Activated T-cell treated with anti-CD3 and anti-CD28 coated beads, Interleukin-2, amount 50 U/mL, for 72 hours (primary cell): Measurements from ENCODE around the gene GLS2. TPM values are rescaled to one million over a fixed set of nuclear protein-coding genes. Genes with fewer than 3 reads are reported as not detected.
A peak's percentile ranks its signal among the peaks of the same experiment; 100 is the strongest.
"Not testable (repeated sequence)": the region's sequence is repeated elsewhere in the genome, so short reads cannot be mapped to it uniquely, and the experiment has no call there.

ENCODE experiments used
- ATAC-seq, 2 donors: fragments of 150-1000 bp; cut with Tn5 transposase; replicated peaks in 1 of 2; 2 replicates each; pipeline ENCODE4 v1.10.0; 2021; ENCODE audit warnings: moderate library complexity in 2 of 2, mild to moderate bottlenecking in 1 of 2
- DNase-seq, 2 donors: peaks; one replicate each; pipeline ENCODE4 v3.0.0; 2021 to 2022; ENCODE audit warnings: mixed read lengths in 1 of 2
- H3K27ac Mint-ChIP-seq: one replicate; pipeline ENCODE4 v1.8.0; 2022; ENCODE audit warnings: mild to moderate bottlenecking, moderate library complexity, mixed read lengths
- H3K27me3 Mint-ChIP-seq: one replicate; pipeline ENCODE4 v1.8.0; 2022; ENCODE audit warnings: low read depth, mixed read lengths
- H3K36me3 Mint-ChIP-seq, 2 donors: one replicate each; pipeline ENCODE4 v1.8.0; 2022; ENCODE audit warnings: mixed read lengths in 2 of 2, mild to moderate bottlenecking in 1 of 2; ENCODE audit not compliant: insufficient read depth in 2 of 2
- H3K4me1 Mint-ChIP-seq: one replicate; pipeline ENCODE4 v1.8.0; 2022; ENCODE audit warnings: low read depth, mixed read lengths
- H3K4me3 Mint-ChIP-seq, 2 donors: one replicate each; pipeline ENCODE4 v1.8.0; 2022; ENCODE audit warnings: mild to moderate bottlenecking in 2 of 2, mixed read lengths in 2 of 2, moderate library complexity in 2 of 2
- H3K9me3 Mint-ChIP-seq, 2 donors: one replicate each; pipeline ENCODE4 v1.8.0; 2022; ENCODE audit warnings: mixed read lengths in 2 of 2
- total RNA-seq, 2 donors: library from RNA; stranded (reverse); gene quantifications; one replicate each; pipeline ENCODE4 v1.2.3, GENCODE V29; 2022

GLS2 gene
- total RNA-seq, 2 donors from 2014 or later = 4.3 to 7.2 TPM

GRCh38 chr12:56514014-56514318 lies 26.0 kb upstream of the GLS2 start:
- not testable (repeated sequence) for H3K4me3 Mint-ChIP-seq, H3K36me3 Mint-ChIP-seq, H3K27me3 Mint-ChIP-seq, H3K4me1 Mint-ChIP-seq, H3K27ac Mint-ChIP-seq, H3K9me3 Mint-ChIP-seq, ATAC-seq, DNase-seq

GRCh38 chr12:56510786-56511185 lies 22.8 kb upstream of the GLS2 start:
- no peaks in the 10 kb centered on the region for H3K4me1 Mint-ChIP-seq
- no peaks in the 10 kb centered on the region for H3K36me3 Mint-ChIP-seq
- DNase-seq = no peak

GRCh38 chr12:56499879-56500278 lies 11.9 kb upstream of the GLS2 start:
- ATAC-seq, H3K4me3 Mint-ChIP-seq, H3K9me3 Mint-ChIP-seq, H3K27ac Mint-ChIP-seq, DNase-seq, H3K4me1 Mint-ChIP-seq, H3K36me3 Mint-ChIP-seq: not testable (repeated sequence)
- H3K27me3 Mint-ChIP-seq = peaks cover 20% of the 10 kb centered on the region

More at GRCh38 chr12:56510786-56511185, 22.8 kb upstream of the GLS2 start:
- Mint-ChIP-seq H3K4me3 (no peak overlapping the region), H3K27ac (no peak overlapping the region), H3K9me3 (no peaks in the 10 kb centered on the region), H3K27me3 (no peaks in the 10 kb centered on the region)
- ATAC-seq = no peak

GRCh38 chr12:56499452-56499851 lies 11.5 kb upstream of the GLS2 start:
- not testable (repeated sequence) for H3K27ac Mint-ChIP-seq, H3K9me3 Mint-ChIP-seq, H3K4me1 Mint-ChIP-seq, ATAC-seq, H3K36me3 Mint-ChIP-seq, H3K4me3 Mint-ChIP-seq, DNase-seq
- peaks cover 20% of the 10 kb centered on the region for H3K27me3 Mint-ChIP-seq

GRCh38 chr12:56498126-56498902 lies 10.4 kb upstream of the GLS2 start:
- peaks cover 20% of the 10 kb centered on the region for H3K27me3 Mint-ChIP-seq
- H3K36me3 Mint-ChIP-seq, H3K27ac Mint-ChIP-seq, DNase-seq, H3K9me3 Mint-ChIP-seq, H3K4me1 Mint-ChIP-seq, H3K4me3 Mint-ChIP-seq, ATAC-seq: not testable (repeated sequence)

- H3K36me3 Mint-ChIP-seq, H3K9me3 Mint-ChIP-seq, H3K27ac Mint-ChIP-seq, H3K4me1 Mint-ChIP-seq, ATAC-seq: not testable (repeated sequence)
- Mint-ChIP-seq H3K27me3 (peaks cover 23% of the 10 kb centered on the region), H3K4me3 (peak overlapping the region; percentile 62 to 63)
- peak; percentile 61 to 72 for DNase-seq
These were observed 8.7 kb upstream of the GLS2 start for GRCh38 chr12:56496704-56497103.

- not testable (repeated sequence) for DNase-seq, H3K36me3 Mint-ChIP-seq, ATAC-seq, H3K9me3 Mint-ChIP-seq, H3K4me3 Mint-ChIP-seq, H3K27ac Mint-ChIP-seq, H3K4me1 Mint-ChIP-seq
- H3K27me3 Mint-ChIP-seq = peaks cover 40% of the 10 kb centered on the region
These were observed 6.5 kb upstream of the GLS2 start for GRCh38 chr12:56494481-56494880.

GRCh38 chr12:56494106-56494415 lies 6.1 kb upstream of the GLS2 start:
- DNase-seq, H3K27ac Mint-ChIP-seq, H3K4me1 Mint-ChIP-seq, ATAC-seq, H3K9me3 Mint-ChIP-seq, H3K36me3 Mint-ChIP-seq, H3K4me3 Mint-ChIP-seq: not testable (repeated sequence)
- H3K27me3 Mint-ChIP-seq = peaks cover 40% of the 10 kb centered on the region

- not testable (repeated sequence) for H3K27ac Mint-ChIP-seq, H3K4me1 Mint-ChIP-seq, H3K9me3 Mint-ChIP-seq, H3K4me3 Mint-ChIP-seq, DNase-seq, ATAC-seq, H3K36me3 Mint-ChIP-seq
- H3K27me3 Mint-ChIP-seq = peaks cover 40% of the 10 kb centered on the region
These were observed 5.6 kb upstream of the GLS2 start for GRCh38 chr12:56493409-56494105.

GRCh38 chr12:56490360-56490759 lies 2.4 kb upstream of the GLS2 start:
- DNase-seq (no peak), ATAC-seq (no peak)
- Mint-ChIP-seq H3K36me3 (peaks cover 2 to 3% of the 10 kb centered on the region in 2 donors), H3K9me3 (peaks cover 2 to 3% of the 10 kb centered on the region in 2 donors), H3K27me3 (peaks cover 46% of the 10 kb centered on the region), H3K27ac (no peak overlapping the region), H3K4me1 (peaks cover 15% of the 10 kb centered on the region), H3K4me3 (no peak overlapping the region)

- Mint-ChIP-seq H3K36me3 (peaks cover 2 to 3% of the 10 kb centered on the region in 2 donors), H3K4me3 (peak overlapping the region; percentile 90), H3K9me3 (peaks cover 2 to 3% of the 10 kb centered on the region in 2 donors), H3K27me3 (peaks cover 46% of the 10 kb centered on the region), H3K4me1 (peaks cover 15% of the 10 kb centered on the region), H3K27ac (no peak overlapping the region)
- peak; percentile 48 to 53 for ATAC-seq
- DNase-seq = peak; percentile 38 to 40
These were observed 417 bp downstream of the GLS2 start for GRCh38 chr12:56487448-56488040.

GRCh38 chr12:56486694-56487093 lies 1.3 kb downstream of the GLS2 start:
- Mint-ChIP-seq H3K4me3 (peak overlapping the region in 1 of 2 donors; percentile 90), H3K27ac (no peak overlapping the region), H3K27me3 (peaks cover 43% of the 10 kb centered on the region), H3K9me3 (peaks cover 2 to 3% of the 10 kb centered on the region in 2 donors), H3K4me1 (peaks cover 15% of the 10 kb centered on the region), H3K36me3 (peaks cover 2 to 3% of the 10 kb centered on the region in 2 donors)
- ATAC-seq (no peak), DNase-seq (no peak)

- H3K4me3 Mint-ChIP-seq = no peak overlapping the region
- DNase-seq (no peak), ATAC-seq (no peak)
- H3K27me3 Mint-ChIP-seq = peaks cover 23% of the 10 kb centered on the region
- H3K9me3 Mint-ChIP-seq = peaks cover 0 to 3% of the 10 kb centered on the region in 2 donors
- H3K27ac Mint-ChIP-seq = no peak overlapping the region
- peaks cover 2 to 3% of the 10 kb centered on the region in 2 donors for H3K36me3 Mint-ChIP-seq
- peaks cover 20% of the 10 kb centered on the region for H3K4me1 Mint-ChIP-seq
These were observed 3.4 kb downstream of the GLS2 start for GRCh38 chr12:56484566-56484965.
